HEK293 (cell line): ENCODE data around the gene IFT122.

Experiments used
- CTCF ChIA-PET: fragments of 350-600 bp; formaldehyde crosslinking; extraction: SDS; loops from one replicate; lab custom pipeline; 2021; ENCODE audit warnings: antibody characterized with exemption; lab: Yijun Ruan, JAX
- POLR2A ChIA-PET: fragments of 300-600 bp; formaldehyde crosslinking; extraction: SDS; loops from one replicate; lab custom pipeline; 2020; ENCODE audit warnings: antibody characterized with exemption, inconsistent platforms; lab: Yijun Ruan, JAX
- H3K27ac ChIP-seq: fragments of 200-500 bp; sonication (Bioruptor generic); 2 replicates; pipeline ENCODE4 v1.5.1; 2014; ENCODE audit warnings: low read depth, low read length, control low read depth, inconsistent platforms; ENCODE audit errors: extremely low read depth
- H3K36me3 ChIP-seq, 2 experiments: fragments of 200-500 bp in 1 of 2; sonication (Bioruptor generic) in 1 of 2; 1 replicate in 1 of 2; 2 replicates in 1 of 2; pipeline ENCODE4 v1.5.1; 2014 to 2017; ENCODE audit warnings: inconsistent platforms in 2 of 2, low read length in 2 of 2; ENCODE audit not compliant: control insufficient read depth in 2 of 2, insufficient read depth in 1 of 2
- H3K4me1 ChIP-seq: fragments of 200-500 bp; sonication (Bioruptor generic); 2 replicates; pipeline ENCODE4 v1.5.1; 2014; ENCODE audit warnings: mild to moderate bottlenecking, low read length, inconsistent platforms; ENCODE audit not compliant: control insufficient read depth, insufficient read depth
- H3K4me3 ChIP-seq: 2 replicates; pipeline ENCODE4 v1.5.1; 2011; ENCODE audit warnings: low read depth, mild to moderate bottlenecking, control low read depth, low read length, moderate library complexity
- H3K9me3 ChIP-seq: fragments of 200-500 bp; sonication (Bioruptor generic); 2 replicates; pipeline ENCODE4 v1.5.1; 2014; ENCODE audit warnings: low read depth, low read length, inconsistent platforms; ENCODE audit not compliant: control insufficient read depth, insufficient read depth
- BCL11A ChIP-seq: fragments of 450-650 bp; formaldehyde crosslinking; IDR thresholded peaks from 2 replicates; pipeline ENCODE4 v1.5.1; 2016; ENCODE audit warnings: low read depth, missing biosample characterization, missing genetic modification characterization
- GFI1B ChIP-seq: fragments of 450-650 bp; formaldehyde crosslinking; IDR thresholded peaks from 2 replicates; pipeline ENCODE4 v1.5.1; 2016; ENCODE audit warnings: missing biosample characterization, missing genetic modification characterization
- GLI2 ChIP-seq: fragments of 450-650 bp; formaldehyde crosslinking; IDR thresholded peaks from 2 replicates; pipeline ENCODE4; 2017; ENCODE audit warnings: missing biosample characterization, missing genetic modification characterization, low read depth, borderline replicate concordance
- ZBTB26 ChIP-seq: fragments of 450-650 bp; formaldehyde crosslinking; optimal IDR thresholded peaks from 2 replicates; pipeline ENCODE3; 2016; ENCODE audit warnings: missing biosample characterization, mild to moderate bottlenecking, missing genetic modification characterization
- ZNF155 ChIP-seq: fragments of 450-650 bp; formaldehyde crosslinking; IDR thresholded peaks from 2 replicates; pipeline ENCODE4 v1.5.1; 2016; ENCODE audit warnings: missing biosample characterization, missing genetic modification characterization
- ZNF19 ChIP-seq: fragments of 450-650 bp; formaldehyde crosslinking; IDR thresholded peaks from 2 replicates; pipeline ENCODE4; 2016; ENCODE audit warnings: missing biosample characterization, missing genetic modification characterization, low read depth
- ZNF280C ChIP-seq: fragments of 450-650 bp; formaldehyde crosslinking; IDR thresholded peaks from 2 replicates; pipeline ENCODE4 v1.5.1; 2016; ENCODE audit warnings: missing biosample characterization, missing genetic modification characterization
- ZNF324 ChIP-seq: fragments of 450-650 bp; formaldehyde crosslinking; IDR thresholded peaks from 2 replicates; pipeline ENCODE4 v1.5.1; 2016; ENCODE audit warnings: missing biosample characterization, missing genetic modification characterization
- ZNF362 ChIP-seq: fragments of 450-650 bp; formaldehyde crosslinking; IDR thresholded peaks from 2 replicates; pipeline ENCODE4 v1.5.1; 2016; ENCODE audit warnings: missing biosample characterization, missing genetic modification characterization
- ZNF366 ChIP-seq: fragments of 450-650 bp; formaldehyde crosslinking; conservative IDR thresholded peaks from 2 replicates; pipeline ENCODE4 v1.5.1; 2016; ENCODE audit warnings: missing biosample characterization, missing genetic modification characterization
- ZNF558 ChIP-seq: fragments of 450-650 bp; formaldehyde crosslinking; IDR thresholded peaks from 2 replicates; pipeline ENCODE4 v1.5.1; 2016; ENCODE audit warnings: missing biosample characterization, missing genetic modification characterization
- ZNF623 ChIP-seq: fragments of 450-650 bp; formaldehyde crosslinking; IDR thresholded peaks from 2 replicates; pipeline ENCODE4 v1.5.1; 2016; ENCODE audit warnings: missing biosample characterization, missing genetic modification characterization
- ZNF645 ChIP-seq: fragments of 450-650 bp; formaldehyde crosslinking; IDR thresholded peaks from 2 replicates; pipeline ENCODE4; 2016; ENCODE audit warnings: missing biosample characterization, missing genetic modification characterization
- ZNF692 ChIP-seq: fragments of 450-650 bp; formaldehyde crosslinking; IDR thresholded peaks from 2 replicates; pipeline ENCODE4 v1.5.1; 2016; ENCODE audit warnings: missing biosample characterization, missing genetic modification characterization
- ZSCAN30 ChIP-seq: fragments of 450-650 bp; IDR thresholded peaks from 2 replicates; pipeline ENCODE4 v1.5.1; 2018; ENCODE audit warnings: missing biosample characterization, mild to moderate bottlenecking, missing genetic modification characterization, moderate library complexity

IFT122 gene

GRCh38 chr3:129399895-129400357 lies 40.1 kb upstream of the IFT122 start:
- H3K27ac ChIP-seq = no peak overlapping the region
- CTCF ChIA-PET = interaction anchor here (0.6 to 1.5 kb wide), 8 partner anchors 11 to 33 kb away, joined by 3 to 14 read pairs (median 3); no protein-coding TSS in a partner anchor
- POLR2A ChIA-PET = no interaction called here
- H3K9me3 ChIP-seq = no peaks in the 10 kb centered on the region
- H3K4me1 ChIP-seq = no peaks in the 10 kb centered on the region
- peaks cover 0 to 27% of the 10 kb centered on the region in 2 experiments; a peak in 1 of 3 replicates for H3K36me3 ChIP-seq
- TF ChIP-seq ZNF324 (tag by site-specific recombination) (no peak), ZNF362 (tag by site-specific recombination) (peak; percentile 53; the same call in 1 of the 2 replicates)
- H3K4me3 ChIP-seq = no peak overlapping the region

GRCh38 chr3:129402210-129402609 lies 37.8 kb upstream of the IFT122 start:
- TF ChIP-seq ZNF19 (tag by site-specific recombination) = no peak
- TF ChIP-seq ZNF366 = no peak
- TF ChIP-seq GLI2 (tag by site-specific recombination) = no peak
- no peak for TF ChIP-seq ZNF155 (tag by site-specific recombination)
- TF ChIP-seq BCL11A (tag by site-specific recombination) = no peak
- TF ChIP-seq ZSCAN30 (tag by site-specific recombination) = no peak
- no peak for TF ChIP-seq ZNF280C (tag by site-specific recombination)
- TF ChIP-seq ZBTB26 (tag by site-specific recombination) = no peak
- TF ChIP-seq GFI1B (tag by site-specific recombination) = no peak
- no peak for TF ChIP-seq ZNF558 (tag by site-specific recombination)
- no peak for TF ChIP-seq ZNF645
- TF ChIP-seq ZNF623 (tag by site-specific recombination) = no peak
- TF ChIP-seq ZNF692 (tag by site-specific recombination) = no peak
- TF ChIP-seq, all 188 proteins: peak for 0
- Histone ChIP-seq H3K9me3 (no peaks in the 10 kb centered on the region), H3K27ac (no peak overlapping the region), H3K4me3 (no peak overlapping the region), H3K4me1 (no peaks in the 10 kb centered on the region), H3K36me3 (peaks cover 0 to 4% of the 10 kb centered on the region in 2 experiments; a peak in 1 of 3 replicates)
- POLR2A ChIA-PET = interaction anchor here (0.6 kb wide), 1 partner anchor 79 kb away, joined by 4 read pairs; no protein-coding TSS in a partner anchor
- CTCF ChIA-PET = no interaction called here
